ENCODE measurements around the gene AGBL4.
A peak's percentile ranks its signal among the peaks of the same experiment; 100 is the strongest.

Gene AGBL4

DNA sequence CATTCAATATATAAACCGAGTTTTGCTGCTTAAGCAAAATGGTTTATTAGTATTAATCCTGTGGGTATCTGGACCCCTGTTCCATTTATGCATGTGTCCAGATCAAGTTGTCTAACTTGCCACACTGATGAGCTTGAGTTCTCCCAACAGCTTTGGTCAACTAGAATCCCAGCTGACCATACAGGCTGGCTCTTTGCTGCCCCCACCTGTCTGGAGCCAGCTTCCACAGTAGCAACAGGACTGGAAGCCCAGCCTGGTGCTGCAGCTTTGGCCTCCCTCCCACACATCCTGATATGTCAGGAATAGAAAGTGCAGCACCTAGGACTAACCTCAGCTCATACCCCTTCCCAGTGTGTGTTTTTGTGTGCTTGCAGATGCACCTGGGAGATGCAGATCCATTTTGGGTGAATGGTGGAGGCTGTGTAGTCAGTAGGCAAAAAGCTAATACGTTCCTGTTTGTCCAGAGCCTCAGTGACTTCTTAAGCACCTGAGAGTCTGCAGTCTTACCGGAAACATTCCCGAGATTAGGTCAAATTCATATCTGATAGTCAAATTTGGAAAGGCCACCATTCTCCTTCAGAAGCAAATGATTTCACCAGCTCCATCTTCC lies 1206.1 kb downstream of the AGBL4 start:
- no peak overlapping the region for H3K4me3 ChIP-seq (ENCODE audit: low read length)
- DNase-seq (ENCODE audit: low read depth) = peak; percentile 66
- TF ChIP-seq, protein P1, sequence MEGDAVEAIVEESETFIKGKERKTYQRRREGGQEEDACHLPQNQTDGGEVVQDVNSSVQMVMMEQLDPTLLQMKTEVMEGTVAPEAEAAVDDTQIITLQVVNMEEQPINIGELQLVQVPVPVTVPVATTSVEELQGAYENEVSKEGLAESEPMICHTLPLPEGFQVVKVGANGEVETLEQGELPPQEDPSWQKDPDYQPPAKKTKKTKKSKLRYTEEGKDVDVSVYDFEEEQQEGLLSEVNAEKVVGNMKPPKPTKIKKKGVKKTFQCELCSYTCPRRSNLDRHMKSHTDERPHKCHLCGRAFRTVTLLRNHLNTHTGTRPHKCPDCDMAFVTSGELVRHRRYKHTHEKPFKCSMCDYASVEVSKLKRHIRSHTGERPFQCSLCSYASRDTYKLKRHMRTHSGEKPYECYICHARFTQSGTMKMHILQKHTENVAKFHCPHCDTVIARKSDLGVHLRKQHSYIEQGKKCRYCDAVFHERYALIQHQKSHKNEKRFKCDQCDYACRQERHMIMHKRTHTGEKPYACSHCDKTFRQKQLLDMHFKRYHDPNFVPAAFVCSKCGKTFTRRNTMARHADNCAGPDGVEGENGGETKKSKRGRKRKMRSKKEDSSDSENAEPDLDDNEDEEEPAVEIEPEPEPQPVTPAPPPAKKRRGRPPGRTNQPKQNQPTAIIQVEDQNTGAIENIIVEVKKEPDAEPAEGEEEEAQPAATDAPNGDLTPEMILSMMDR (IDR thresholded peaks at IDR 0.05; ENCODE audit: insufficient read depth, low read depth, low read length, missing control alignments) = peak; percentile 93

DNA sequence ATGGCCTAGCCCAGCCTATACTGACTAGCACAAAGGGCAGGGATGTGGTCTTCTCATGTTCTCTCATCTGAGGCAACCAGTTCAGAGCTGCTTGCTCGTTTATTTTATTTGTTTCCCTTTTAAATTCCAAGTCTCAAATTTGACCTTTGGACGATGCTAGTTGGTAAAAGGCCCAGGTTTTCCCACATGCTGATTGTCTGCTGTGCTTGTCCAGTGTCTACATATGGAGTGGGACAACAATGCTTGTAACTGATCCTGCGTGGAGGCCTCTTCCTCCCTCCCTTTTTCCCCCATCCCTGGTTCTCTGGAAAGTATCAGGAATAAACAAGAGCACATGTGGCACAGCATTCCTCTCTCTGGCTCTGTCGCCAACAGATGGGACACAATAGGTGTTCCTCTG lies 1213.0 kb downstream of the AGBL4 start:
- TF ChIP-seq, protein P1 (IDR thresholded peaks at IDR 0.05; ENCODE audit: insufficient read depth, low read depth, low read length, missing control alignments) = no peak
- DNase-seq (ENCODE audit: low read depth) = no peak
- no peak overlapping the region for H3K4me3 ChIP-seq (ENCODE audit: low read length)

DNA sequence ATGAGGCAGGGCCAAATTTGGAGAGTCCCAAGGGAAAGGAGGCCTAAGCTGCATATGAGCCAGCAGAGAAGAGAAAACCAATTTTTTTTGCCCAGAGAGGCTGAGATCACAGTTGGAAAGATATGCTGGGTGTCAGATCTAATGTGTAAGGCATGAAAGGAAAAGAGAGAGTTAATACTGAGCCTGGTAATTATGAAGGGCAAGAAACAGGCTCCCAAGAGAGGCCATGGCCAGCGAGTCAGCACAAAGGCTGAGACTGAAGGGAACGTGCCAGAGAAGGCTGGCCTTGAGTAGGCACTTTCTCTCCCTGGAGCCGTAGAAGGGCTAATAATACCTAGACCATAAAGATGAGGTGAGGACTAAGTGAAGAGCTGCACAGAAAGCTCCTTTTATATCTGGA lies 1215.3 kb downstream of the AGBL4 start:
- DNase-seq (ENCODE audit: low read depth) = no peak
- TF ChIP-seq, protein P1 (IDR thresholded peaks at IDR 0.05; ENCODE audit: insufficient read depth, low read depth, low read length, missing control alignments) = no peak
- H3K4me3 ChIP-seq (ENCODE audit: low read length) = no peak overlapping the region

DNA sequence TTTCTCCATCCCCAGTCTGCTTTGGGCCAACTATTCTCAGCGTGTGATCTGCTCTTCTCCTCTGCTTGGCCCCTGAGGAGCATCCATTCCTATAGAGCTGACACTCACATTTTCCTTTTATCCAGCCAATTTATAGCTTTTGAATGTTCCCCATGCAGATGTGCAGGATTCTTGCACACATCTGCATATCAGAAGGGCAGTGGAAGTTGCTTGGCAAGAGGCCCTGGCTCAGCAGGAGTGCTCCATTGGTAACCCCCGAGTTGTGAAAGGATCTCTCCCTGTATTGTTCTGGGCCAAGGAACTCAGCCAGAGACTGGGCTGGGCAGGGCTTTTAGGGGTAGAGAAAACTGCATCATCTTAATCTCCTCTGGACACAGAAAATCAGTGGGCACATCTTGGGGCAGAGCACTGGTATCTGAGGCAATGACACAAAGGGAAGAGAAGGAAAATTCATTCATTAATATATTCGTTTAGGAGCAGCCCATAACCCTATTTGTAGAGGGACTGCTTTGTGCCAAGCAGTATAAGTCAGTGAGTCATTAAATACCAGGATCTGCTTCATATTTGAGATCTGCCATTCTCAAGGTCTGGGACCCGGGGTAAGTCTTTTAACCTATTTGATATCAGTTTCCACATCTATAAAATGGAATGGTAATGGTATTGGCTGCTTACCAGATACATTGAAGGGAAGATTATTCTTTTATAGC lies 1216.0 kb downstream of the AGBL4 start:
- H3K4me3 ChIP-seq (ENCODE audit: low read length) = no peak overlapping the region
- TF ChIP-seq, protein P1 (IDR thresholded peaks at IDR 0.05; ENCODE audit: insufficient read depth, low read depth, low read length, missing control alignments) = no peak
- DNase-seq (ENCODE audit: low read depth) = no peak

DNA sequence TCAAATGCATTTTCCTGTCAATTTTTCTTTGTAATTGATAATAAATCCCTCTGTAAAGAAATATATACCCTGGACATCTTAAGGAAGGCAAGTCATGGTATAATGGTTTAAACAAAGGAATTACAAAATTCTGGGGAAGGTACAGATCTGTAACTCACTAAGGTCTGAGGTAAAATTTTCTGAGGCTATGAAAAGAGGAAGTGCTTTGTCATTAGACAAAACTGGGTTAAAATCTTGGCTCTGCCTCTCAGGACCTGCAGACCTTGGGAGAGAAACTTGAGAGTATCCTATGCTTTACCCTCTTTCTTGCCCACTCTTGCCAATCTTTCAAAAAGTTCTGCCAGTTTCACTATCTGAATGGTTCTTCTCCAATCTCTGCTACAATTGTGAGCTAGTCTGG lies 1220.3 kb downstream of the AGBL4 start:
- no peak for DNase-seq (ENCODE audit: low read depth)
- no peak overlapping the region for H3K4me3 ChIP-seq (ENCODE audit: low read length)
- TF ChIP-seq, protein P1 (IDR thresholded peaks at IDR 0.05; ENCODE audit: insufficient read depth, low read depth, low read length, missing control alignments) = no peak

DNA sequence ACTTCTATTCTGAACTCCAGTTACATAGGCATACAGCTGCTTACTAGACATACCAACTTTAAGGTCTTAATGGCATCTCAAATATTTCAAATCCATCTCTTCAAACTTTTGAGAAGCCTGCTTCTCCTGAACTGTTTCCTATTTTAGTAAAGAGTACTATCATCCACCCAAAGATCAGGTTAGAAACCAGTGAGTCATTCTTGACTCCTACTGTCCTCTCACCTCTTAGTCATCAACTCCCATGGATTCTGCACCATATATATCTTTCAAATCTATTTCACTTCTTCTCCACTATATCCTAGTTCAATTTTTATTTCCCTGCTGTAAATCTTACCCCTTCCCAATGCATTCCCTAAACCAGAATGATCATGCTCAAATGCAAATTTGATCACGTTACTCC lies 1228.9 kb downstream of the AGBL4 start:
- peak; percentile 39 for DNase-seq (ENCODE audit: low read depth)
- no peak overlapping the region for H3K4me3 ChIP-seq (ENCODE audit: low read length)
- TF ChIP-seq, protein P1 (IDR thresholded peaks at IDR 0.05; ENCODE audit: insufficient read depth, low read depth, low read length, missing control alignments) = no peak

DNA sequence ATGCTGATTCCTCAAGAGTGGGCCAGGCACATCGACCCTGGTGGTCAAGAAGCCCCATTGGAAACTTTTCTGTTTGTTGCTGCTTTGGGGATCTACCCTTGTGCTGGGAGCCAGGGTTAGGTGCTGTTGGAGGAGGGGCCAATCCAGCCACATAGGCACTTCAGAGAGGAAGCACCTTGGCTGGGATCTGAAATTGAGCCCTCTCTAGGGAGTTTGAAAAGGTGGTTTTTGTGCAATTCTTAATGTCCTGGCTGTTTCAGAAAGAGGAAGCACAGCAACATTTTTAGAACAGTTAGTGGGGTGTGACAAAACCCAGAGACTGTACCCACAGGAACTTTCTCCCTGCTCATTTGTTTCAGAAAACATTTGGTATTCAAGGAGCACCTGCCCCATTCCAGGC lies 1229.9 kb downstream of the AGBL4 start:
- no peak for DNase-seq (ENCODE audit: low read depth)
- TF ChIP-seq, protein P1 (IDR thresholded peaks at IDR 0.05; ENCODE audit: insufficient read depth, low read depth, low read length, missing control alignments) = no peak
- H3K4me3 ChIP-seq (ENCODE audit: low read length) = no peak overlapping the region
